Hematopoietic multipotent progenitor cell treated with erythropoietin and hydrocortisone succinate and interleukin-3 and kit ligand, for 8 days (in vitro differentiated cells): ENCODE data around the gene KRT84.
"Not testable (repeated sequence)": the region's sequence is repeated elsewhere in the genome, so short reads cannot be mapped to it uniquely, and the experiment has no call there.

ENCODE experiments used
- DNase-seq: peaks from one replicate; pipeline ENCODE4 v3.0.0-alpha.2; 2015

Gene KRT84

DNA sequence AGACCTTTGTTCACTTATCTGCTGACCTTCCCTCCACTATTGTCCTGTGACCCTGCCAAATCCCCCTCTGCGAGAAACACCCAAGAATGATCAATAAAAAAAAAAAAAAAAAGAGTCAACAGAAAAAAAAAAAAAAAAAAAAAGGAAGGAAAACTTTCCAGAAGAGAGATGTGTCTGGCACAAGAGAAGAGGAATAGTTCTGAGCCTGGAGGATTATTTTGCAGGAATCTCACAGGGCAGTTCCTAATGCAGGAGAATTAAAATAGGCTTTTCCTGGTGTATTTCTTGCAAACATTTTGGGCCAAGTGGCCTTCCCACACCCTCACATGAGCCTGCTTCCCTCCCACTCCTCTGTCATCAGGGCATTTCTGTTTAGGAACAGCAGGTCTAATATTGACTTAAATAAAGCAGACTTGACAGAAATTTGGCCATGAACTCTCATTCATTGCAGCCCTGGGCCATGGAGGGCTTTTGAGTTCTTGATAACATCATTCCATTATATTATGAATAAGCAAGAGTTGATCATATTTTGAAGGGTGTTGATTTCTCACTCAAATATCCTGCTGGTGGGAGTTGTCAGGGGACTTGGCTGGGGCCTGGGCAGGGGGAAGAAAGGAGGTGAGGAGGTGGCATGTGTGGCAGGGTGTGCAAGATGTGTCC lies 25.3 kb upstream of the KRT84 start:
- DNase-seq = not testable (repeated sequence)

DNA sequence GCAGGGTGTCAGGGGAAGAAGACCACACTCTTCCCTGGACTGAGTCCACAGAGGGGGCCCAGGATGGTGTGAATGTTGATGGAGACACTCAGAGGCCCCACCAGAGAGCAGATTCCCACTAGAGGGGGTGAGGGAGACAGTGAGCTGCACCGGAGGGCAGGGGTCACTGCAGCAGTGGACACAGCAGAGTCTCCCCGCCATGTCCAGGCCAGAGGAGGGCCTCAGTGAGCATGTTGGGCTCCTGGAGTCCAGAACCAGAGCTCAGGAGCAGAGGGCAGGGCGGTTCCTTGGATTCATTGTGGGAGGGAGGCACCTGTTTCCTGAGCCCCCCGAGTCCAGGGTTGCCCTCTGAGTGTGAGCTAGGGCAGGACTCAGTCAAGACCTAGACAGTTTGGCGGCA lies 22.5 kb upstream of the KRT84 start:
- no peak for DNase-seq

DNA sequence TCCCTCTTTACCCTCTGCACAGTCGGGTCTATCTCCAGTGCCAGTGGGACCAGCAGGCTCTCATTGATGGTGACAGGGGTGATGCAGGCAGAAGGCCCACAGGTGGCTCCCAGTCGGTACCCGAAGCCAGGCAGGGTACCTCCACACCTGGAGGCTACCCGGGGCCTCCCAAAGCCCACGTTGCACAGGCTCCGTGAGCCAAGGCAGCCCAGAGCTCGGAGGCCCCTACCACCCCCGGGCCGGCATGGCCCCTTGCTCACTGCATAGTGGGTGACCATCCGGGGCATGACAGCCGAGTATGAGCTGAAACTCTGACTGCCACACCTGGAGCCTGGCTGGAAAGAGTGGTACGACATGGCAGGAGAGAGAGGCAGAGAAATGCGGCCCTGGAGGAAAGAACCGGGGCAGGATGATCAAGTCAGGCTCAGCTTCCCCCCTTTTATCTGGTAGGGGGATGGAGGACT lies 20.5 kb upstream of the KRT84 start, which contains the start of gene KRT82:
KRT82 (minus strand) TSS at position 414 of the 464 bp plus-strand sequence; CDS start at position 356, 58 bp downstream.
- no peak for DNase-seq

DNA sequence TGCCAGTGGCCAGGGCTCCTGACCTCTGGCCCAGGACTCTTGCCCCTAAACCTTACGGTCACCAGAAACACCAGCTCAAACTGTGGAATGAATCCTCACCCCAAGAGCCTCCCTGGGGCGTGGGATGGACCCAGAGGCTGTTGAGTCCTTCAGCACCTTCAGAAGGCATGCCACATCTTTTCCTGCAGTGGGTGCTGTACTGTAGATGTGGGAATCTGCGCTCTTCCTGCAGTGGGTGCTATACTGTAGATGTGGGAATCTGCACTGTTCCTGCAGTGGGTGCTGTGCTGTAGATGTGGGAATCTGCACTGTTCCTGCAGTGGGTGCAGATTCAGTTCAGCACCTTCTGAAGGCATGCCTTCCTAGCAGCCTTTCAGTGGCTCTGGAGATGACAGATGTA lies 19.5 kb upstream of the KRT84 start:
- no peak for DNase-seq

DNA sequence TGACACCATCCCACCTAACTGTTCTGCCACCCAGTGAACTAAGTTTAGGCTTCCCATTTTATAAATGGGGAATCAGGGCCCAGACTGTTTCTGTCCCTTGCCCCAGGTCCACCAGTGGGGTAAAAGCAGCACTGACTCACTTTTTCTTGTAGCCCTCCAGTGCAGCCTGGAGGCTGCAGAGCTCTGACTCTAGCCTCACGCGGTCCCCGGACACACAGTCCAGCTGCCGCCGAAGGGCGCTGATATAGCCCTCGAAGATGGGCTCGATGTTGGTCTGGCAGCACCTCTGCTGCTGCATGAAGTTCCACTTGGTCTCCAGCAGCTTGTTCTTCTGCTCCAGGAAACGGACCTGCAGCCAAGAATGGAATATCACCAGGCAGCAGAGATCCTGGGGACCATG lies 18.1 kb upstream of the KRT84 start:
- no peak for DNase-seq

DNA sequence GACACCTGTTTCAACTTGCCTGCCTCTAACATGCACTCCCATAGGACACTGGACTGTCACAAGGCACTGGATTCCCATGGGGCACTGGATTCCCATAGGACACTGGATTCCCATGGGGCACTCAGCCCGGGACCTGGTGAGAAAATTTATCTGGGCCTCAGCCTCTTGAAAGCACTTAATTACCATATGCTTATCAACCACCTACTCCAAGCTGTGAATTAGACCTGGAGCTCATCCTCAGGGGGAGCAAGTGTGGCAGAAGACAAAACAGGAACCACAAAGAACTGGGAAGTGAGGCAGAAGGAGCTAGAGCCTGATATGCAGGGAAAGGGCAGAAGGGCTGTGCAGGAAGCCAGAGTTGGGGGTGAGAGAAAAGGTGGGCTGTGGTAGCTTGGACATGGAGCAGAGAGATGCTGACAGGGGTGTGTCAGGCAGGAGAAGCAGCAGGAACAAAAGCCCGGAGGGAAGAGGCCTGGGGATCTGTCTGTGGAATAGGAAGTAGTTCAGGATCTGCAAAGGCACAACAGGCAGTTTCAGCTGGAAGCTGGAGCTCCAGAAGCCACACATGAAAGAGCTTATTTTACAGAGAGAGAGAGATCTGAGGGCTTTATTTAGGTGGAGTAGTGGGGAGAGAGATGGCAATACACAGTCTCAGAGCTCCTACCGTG lies 17.6 kb upstream of the KRT84 start:
- DNase-seq = no peak

DNA sequence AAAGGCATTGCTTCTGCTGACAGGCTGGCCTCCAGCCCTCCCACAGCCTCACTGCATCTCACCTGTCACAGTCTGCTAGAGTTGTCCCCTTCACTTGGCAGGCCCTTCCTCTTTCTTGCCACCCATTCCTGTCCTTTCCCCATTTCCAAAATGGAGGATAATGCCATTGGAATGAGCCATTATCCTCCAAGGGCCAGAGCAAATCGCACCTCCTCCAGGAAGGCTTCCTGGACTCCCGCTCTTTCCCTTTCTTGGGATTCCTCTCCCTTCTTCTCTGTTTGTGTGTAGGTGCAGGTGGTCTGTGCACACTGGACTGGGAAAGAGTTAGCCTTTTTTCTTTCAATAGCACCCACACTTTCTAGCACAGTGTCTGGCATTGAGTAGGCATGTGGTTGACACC lies 16.9 kb upstream of the KRT84 start:
- no peak for DNase-seq

DNA sequence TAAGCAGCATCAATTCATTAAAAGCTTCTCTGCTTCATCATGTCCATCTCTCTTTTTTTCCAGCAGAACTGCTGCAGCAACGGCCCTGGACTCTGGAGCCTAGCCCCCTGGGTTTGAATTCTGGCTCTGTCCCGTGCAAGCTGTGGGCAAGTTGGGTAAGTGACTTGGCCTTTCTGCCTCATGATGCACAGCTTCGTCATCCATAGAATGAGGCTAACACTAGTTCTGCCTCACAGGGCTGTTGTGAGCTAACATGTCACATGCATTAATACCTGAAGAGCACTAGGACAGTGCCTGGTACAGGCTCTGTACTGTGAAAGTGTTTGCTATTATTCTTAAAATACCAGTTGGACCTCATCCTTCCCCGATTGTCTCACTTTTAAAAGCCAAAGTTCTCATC lies 16.5 kb upstream of the KRT84 start:
- DNase-seq = no peak

DNA sequence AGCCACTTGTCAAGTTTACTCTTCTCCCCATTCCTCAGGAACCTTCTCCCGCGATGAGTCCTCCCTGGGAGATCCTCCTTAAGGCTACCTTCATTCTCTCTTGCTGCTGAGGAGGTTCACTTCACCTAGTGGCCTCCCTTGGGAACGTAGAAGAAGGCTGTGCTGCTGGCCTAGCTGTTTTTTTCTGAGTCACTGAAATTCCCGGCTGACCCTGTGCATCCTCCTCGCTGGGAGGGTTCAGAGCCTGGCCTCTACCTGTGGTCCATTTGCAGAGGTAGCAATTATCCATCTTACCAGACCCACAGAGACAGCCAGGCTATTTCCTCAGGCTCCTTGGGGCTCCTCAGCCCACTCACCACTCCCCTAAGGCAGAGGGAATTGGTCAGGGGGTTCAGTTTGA lies 16.1 kb upstream of the KRT84 start:
- DNase-seq = no peak

DNA sequence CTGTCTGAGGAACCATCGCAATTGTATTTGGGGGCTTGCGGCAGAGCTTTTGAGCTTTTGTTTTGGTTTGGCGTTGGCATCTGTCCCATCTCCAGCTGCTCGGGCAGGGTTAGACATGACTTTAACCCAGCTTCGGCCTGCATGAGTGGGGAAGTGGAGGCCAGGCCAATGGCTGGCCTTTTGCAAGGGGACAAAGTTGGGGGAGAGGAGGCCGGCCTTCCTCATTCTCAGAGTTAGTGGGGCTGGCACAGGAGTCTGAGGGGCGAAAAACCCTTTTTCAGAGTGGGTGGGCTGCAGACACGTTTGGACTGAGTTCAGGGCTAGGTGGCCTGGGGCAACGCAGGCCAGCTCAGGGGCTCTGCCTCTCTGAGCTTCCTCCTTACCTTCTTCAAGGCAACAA lies 15.5 kb upstream of the KRT84 start:
- no peak for DNase-seq

DNA sequence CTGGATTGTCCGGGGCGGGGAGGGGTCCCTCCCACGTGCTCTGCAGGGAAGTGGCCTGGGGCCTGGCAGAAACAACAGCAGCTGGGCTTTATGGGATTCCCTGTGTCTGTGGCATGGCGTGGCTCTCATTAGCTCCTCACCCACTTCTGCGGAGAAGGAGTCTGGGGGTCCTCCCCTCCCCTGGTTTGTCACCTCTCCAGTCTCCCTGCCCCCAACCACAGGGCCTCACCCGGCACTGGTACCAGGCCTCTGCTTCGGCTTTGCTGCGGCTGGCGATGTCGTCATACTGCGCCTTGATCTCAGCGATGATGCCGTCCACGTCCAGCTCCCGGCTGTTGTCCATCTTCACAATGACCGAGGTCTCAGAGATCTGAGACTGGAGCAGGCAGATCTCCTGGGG lies 14.3 kb upstream of the KRT84 start:
- DNase-seq = no peak

DNA sequence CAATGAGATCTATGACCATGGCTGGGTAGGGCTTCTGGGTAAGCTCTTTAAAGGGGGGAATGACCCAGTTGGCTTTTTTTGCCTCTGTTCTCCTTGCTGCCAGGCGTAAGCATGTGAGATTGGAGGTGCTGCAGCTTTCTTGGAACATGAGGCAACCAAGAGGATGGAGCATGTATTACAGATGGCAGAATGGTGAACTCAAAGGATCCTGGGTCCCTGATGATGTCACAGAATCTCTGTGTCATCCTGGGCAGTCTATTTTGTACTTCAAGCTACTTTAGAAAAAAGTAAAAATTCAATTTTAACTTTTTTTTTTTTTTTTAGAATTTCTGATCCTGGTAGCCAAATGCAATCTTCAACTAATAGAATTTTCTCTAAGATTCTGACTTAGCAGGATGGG lies 12.7 kb upstream of the KRT84 start:
- no peak for DNase-seq

DNA sequence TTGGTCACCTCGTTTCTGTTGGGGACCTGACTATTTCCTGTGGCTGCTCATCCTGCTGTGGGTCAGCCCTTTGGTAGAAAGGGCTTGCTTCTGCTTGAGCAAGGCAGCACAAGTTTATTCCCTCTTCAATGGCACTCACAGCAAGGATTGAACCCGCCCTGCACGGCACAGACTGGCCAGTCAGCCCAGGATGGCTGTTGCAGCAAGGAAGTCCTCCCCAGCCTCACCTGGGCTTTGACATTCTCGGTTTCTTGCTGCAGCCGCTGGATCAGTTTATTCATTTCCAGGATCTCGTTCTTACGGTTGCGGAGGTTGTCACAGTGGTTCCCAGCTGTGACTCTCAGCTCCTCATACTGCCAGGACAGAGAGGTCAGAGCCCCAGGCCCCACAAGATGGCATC lies 11.2 kb upstream of the KRT84 start:
- DNase-seq = no peak

DNA sequence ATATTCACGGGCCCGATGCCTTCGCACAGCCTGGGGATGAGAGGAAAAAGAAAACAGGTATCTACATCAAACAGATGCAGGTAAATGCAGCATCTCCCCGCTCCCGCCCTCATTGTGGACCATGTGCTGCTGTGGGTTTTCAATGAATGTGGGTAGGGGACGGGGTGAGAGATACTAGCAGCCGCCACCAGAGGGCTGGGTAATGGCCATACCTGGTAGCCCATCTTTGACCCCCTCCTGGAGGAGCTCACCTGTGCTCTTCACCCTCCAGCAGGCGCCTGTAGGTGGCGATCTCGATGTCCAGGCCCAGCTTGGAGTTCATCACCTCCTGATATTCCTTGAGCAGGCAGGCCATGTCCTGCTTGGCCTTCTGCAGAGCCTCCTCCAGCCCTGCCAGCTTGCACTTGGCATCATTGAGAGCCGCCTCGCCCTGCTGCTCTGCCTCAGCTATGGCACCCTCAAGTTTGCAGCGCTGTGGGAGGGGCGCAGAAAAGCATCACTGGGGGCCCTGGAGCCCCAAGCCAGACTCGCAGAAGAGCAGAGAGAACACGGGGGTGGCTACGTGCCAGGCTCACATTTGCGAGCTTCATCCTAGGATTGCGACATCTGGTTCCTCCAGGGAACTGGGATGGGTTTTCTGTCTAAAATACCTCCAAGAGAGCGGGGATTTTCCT lies 10.4 kb upstream of the KRT84 start:
- DNase-seq = no peak

DNA sequence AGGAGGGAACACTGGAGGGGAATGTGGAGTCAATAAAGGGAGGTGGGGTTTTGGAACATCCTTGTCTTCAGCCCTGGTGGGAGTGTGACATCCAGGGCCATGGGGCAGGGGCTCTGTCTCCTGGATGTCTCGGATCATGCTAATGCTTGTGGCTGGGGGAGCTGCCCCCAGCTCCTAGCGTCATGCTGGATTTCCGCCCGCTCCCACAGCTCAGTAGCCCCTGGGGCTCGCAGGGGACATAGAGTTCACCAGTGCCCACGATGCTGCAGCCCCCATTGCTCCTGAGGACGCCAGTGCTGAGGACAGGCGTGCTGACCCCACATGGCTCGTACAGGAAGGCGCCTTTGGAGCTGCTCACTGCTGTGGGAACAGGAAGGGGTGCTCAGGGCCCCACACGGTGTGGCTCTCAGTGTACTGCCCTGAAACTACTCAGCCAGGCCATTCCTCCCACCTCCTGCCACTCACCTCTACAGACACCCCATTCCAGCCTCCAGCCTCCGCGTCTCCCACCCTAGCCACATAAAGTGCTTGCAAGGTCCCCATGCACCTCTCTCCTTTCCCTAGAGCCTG lies 9.5 kb upstream of the KRT84 start:
- DNase-seq = no peak

DNA sequence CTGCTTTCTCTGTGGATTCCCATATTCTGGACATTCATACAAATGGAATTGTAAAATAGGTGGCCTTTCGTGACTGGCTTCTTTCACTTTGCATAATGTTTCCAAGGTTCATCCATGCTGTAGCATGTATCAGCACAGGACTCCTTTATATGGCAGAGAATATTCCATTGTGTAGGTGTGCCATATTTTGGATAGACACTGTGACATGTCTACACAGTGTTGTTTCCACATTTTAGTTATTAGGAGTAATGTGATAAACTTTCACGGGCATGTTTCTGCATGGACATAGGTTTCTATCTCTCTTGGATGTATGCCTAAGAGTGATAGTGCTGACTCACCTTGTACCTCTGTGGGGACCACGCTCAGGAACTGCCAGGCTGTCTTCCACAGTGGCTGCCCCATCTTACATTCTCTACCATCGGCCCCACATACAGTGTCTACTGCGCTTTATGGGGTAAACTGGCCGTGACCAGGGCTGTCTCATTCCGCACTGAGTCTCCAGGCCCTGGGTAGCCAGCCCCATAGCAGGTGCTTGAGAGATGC lies 7.1 kb upstream of the KRT84 start:
- no peak for DNase-seq

DNA sequence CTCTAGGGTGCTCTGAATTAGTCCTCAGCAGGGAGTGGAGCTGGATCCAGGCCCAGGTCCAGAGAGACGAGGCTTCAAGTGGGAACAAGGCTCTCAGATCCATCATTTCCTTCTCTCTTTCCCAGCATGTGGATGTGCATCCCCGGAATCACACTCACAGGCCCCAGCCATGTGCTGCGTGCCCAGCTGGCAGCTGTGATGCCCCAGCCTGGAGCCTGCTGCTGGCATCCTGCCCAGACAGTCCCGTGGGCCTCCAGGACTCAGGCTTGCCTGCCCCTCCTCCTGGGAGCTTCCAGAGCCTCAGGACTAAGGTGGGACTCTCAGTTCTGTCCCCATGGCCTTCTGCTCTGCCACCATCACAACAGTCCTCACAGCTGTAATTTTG lies 6.2 kb upstream of the KRT84 start:
- DNase-seq = no peak

DNA sequence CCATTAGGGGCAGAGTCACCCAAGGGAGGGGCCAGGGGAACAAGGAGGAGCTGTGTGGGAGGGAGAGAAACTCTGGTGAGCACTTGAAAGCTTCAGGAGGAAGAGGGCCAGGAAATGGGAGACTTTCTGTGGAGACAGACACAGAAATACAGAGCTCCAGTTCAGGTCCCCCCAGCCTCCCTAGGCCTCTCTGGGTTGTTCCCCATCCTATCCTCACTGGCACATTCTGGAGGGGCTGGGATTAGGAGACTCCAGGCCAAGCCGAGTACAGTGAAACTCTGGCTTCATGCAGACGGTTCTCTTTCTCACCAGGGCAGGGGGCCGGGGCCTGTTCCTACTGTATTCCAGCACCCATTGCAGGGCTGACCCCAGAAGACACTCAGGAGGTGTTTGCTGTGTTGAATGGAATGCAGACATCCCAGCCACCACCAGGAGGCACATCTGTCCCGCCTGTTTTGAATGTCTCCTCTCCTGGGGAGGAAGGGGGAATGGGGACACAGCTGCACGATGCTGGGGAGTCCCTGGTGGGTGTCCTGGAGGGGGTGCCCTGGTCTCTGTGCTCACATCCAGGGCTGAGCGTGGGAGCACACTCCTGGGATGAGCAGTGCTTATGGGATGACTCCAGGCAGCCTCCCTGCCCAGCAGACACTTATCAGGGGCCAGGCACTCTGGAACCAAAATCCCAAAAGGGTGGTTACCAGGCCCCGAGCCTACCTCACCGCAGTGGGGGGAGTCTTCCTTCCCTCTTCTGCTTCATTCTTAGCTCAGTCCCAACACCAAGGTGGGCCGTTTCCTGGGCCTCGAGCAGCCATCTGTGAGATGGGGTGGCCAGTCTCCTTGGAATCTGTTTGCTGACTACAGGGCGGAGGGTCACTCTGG lies 5.5 kb upstream of the KRT84 start:
- DNase-seq = peak; percentile 31

DNA sequence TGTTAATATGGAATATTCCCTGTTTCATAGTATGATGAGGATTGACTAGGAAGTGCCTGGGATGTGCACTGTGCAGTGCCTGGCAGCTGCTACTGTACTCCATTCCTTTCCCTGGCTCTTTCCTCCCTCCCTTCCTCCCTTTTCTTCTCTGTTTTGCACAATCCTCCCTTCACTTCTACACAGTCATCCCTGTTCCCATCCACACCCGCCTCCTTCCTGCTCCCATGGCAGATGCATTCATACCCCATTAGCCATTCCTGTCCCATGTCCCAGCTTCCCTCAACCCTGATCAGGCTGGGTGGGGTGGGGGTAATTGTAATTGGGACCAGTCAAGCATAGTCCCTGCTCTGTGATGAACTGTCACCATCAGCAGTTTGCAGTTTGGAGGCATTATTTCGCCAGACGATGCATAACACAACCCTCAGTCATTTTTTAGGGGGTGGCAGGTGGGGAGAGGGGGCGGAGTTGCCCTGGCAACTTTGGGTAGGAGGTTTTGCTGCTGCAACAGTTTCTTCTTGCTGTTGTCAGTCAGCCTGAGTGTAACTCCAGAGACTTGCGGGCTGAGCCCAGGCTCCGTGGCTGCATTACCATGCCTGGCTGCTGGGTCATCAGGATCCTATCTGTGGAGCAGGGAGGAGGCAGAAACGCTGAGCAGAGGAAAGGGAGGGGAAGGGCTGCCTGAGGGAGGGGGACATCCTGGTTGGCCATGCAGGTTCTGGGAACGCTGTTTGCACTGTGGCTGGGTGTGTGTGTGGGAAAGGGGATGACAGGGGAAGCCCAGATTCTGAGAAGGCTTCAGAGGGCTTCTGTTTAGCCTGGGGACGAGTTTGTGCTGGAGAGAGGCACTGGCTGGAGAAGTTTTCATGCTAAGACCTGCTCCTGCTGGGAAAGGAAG lies 4.1 kb upstream of the KRT84 start:
- no peak for DNase-seq

DNA sequence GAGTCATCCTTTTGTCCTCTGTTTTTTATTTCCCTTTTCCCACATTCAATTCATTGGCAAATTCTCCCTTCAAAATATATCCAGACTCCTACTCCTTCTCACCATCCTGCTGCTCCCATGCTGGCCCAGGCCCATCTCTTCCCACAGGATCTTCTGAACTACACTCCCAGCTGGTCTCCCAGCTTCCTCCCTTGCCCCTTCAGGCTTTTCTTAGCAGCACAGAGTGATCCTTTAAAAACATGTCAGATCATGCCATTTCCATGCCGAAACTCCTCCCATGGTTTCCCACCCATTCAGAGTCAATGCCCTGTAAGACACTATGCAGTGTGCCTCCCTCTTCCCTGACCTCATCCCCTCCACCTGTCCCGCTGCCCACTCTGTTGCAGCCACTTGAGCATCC lies 2.4 kb upstream of the KRT84 start:
- no peak for DNase-seq

DNA sequence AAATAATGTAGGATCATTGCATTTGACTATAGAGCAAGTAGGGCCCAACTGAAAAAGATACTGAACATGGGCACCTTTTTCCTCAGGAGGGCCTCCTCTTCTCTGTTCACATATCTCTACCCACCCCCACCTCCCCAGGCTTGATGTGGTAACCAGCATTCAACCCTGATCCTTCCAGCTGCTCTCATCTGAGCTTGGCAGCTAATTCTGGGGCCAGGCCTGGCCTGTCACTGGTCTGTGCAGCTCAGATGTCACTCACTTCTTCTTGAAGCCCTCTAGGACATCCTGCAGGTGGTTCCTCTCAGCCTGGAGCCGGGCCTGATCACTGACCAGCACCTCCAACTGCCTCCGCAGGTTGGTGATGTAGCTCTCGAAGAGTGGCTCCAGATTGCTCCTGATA lies 2.1 kb downstream of the KRT84 start:
- DNase-seq = no peak

DNA sequence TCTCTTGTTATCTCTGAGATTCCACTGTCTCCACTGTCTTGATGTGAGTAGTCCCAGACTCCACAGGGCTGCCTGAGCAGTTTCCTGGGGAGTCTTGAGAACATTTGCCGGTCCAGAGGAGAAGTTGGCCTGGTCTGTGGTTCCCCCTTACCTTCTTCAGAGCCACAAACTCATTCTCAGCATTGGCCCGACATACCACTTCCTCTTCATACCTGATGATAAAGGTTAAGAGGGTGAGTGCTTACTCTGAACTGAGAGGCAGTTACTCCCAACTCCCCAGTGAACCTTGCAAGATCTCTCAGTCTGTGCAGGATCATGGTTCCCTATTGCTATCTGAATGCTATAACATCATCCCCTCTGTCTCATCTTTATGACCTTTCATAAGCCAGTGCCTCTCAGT lies 2.6 kb downstream of the KRT84 start:
- DNase-seq = no peak
